Activated CD4-positive, alpha-beta T cell treated with anti-CD3 and anti-CD28 coated beads, Interleukin-2, amount 50 U/mL, for 1 hour (primary cell): Measurements from ENCODE around the gene SLC25A6.
"Not testable (repeated sequence)": the region's sequence is repeated elsewhere in the genome, so short reads cannot be mapped to it uniquely, and the experiment has no call there.

Experiments
- DNase-seq: peaks from one replicate; pipeline ENCODE4 v3.0.0-alpha.2; 2020

The SLC25A6 gene

GRCh38 chrX:1412551-1413161 is 20.7 kb upstream of the SLC25A6 start:
- no peak for DNase-seq

- no peak for DNase-seq
Measured at GRCh38 chrX:1411326-1411725, 19.4 kb upstream of the SLC25A6 start.

GRCh38 chrX:1407035-1407434 is 15.1 kb upstream of the SLC25A6 start:
- DNase-seq: no peak

- not testable (repeated sequence) for DNase-seq
Measured at GRCh38 chrX:1405769-1406168, 13.9 kb upstream of the SLC25A6 start.

- not testable (repeated sequence) for DNase-seq
Measured at GRCh38 chrX:1403867-1404266, 12.0 kb upstream of the SLC25A6 start.

- no peak for DNase-seq
Measured at GRCh38 chrX:1403228-1403627, 11.3 kb upstream of the SLC25A6 start.

- DNase-seq: no peak
Measured at GRCh38 chrX:1401611-1402430, 9.9 kb upstream of the SLC25A6 start.

GRCh38 chrX:1400742-1401471 is 9.0 kb upstream of the SLC25A6 start:
- DNase-seq: no peak

- DNase-seq: no peak
Measured at GRCh38 chrX:1400049-1400448, 8.1 kb upstream of the SLC25A6 start.

- no peak for DNase-seq
Measured at GRCh38 chrX:1398431-1399340, 6.8 kb upstream of the SLC25A6 start.

- no peak for DNase-seq
Measured at GRCh38 chrX:1397441-1398270, 5.7 kb upstream of the SLC25A6 start.

GRCh38 chrX:1397001-1397400 is 5.1 kb upstream of the SLC25A6 start:
- no peak for DNase-seq

GRCh38 chrX:1395646-1396216 is 3.8 kb upstream of the SLC25A6 start:
- no peak for DNase-seq

GRCh38 chrX:1394731-1395501 is 3.0 kb upstream of the SLC25A6 start:
- DNase-seq: no peak

GRCh38 chrX:1393871-1394615 is 2.1 kb upstream of the SLC25A6 start:
- DNase-seq: no peak

GRCh38 chrX:1392376-1393068 is 609 bp upstream of the SLC25A6 start:
- DNase-seq: no peak

GRCh38 chrX:1391370-1391706 is 575 bp downstream of the SLC25A6 start:
- no peak for DNase-seq

GRCh38 chrX:1390621-1391369 is 1.1 kb downstream of the SLC25A6 start:
- DNase-seq: no peak

GRCh38 chrX:1389993-1390285 is 2.0 kb downstream of the SLC25A6 start:
- DNase-seq: no peak
